Measurements from ENCODE around the gene GRK1. TPM values are rescaled to one million over a fixed set of nuclear protein-coding genes. Genes with fewer than 3 reads are reported as not detected.

The GRK1 gene
- polyA plus RNA-seq, 1 donor: 0.16 TPM

DNA sequence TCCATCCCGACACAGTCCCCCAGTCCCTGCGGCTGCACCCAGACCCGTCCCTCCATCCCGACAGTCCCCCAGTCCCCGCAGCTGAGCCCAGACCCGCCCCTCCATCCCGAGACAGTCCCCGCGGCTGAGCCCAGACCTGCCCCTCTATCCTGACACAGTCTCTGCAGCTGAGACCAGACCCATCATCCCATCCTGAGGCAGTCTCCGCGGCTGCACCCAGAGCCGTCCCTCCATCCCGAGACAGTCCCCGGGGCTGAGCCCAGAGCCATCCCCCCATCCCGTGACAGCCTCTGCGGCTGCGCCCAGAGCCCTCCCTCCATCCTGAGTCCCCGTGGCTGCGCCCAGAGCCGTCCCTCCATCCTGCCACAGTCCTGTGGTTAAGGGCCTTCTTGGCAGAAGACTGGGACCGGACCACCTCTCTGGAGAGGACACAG lies 63.3 kb downstream of the GRK1 start:
- H3K27ac ChIP-seq (ENCODE audit: low read length): no peak overlapping the region
- H3K27me3 ChIP-seq (ENCODE audit: control insufficient read depth, insufficient read depth, low read length): peaks cover 25% of the 10 kb centered on the region
- peaks cover 15% of the 10 kb centered on the region for H3K9me3 ChIP-seq (ENCODE audit: control insufficient read depth, low read depth, low read length)
- H3K4me3 ChIP-seq (ENCODE audit: low read length): no peak overlapping the region
- DNase-seq: no peak
- H3K36me3 ChIP-seq (ENCODE audit: control insufficient read depth, insufficient read depth, low read length): no peaks in the 10 kb centered on the region
- WGBS (ENCODE audit: insufficient coverage, low lambda C conversion rate): no CpG with 5 or more reads among the region's 21 CpGs
- H3K4me1 ChIP-seq (ENCODE audit: control insufficient read depth, insufficient read depth, low read length): peaks cover 5% of the 10 kb centered on the region

DNA sequence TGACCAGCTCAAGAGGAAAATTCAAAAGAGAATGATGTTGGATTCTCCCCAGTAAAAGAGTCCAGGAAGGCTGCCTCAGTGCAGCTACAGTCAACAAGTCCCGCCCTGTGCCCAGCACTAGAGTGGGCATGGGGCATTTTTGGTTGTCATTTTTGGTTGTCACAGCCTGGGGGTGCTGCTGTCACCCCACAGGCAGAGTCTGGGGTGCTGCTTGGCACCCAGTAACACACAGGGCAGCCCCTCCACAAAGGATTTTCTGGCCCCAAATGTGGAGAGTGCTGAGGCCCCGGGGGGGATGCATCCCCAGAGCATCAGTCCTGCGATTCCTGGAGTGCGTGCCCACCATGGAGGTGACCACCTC lies 63.8 kb downstream of the GRK1 start:
- H3K27ac ChIP-seq (ENCODE audit: low read length): no peak overlapping the region
- no peaks in the 10 kb centered on the region for H3K36me3 ChIP-seq (ENCODE audit: control insufficient read depth, insufficient read depth, low read length)
- peaks cover 25% of the 10 kb centered on the region for H3K27me3 ChIP-seq (ENCODE audit: control insufficient read depth, insufficient read depth, low read length)
- no peak for DNase-seq
- H3K9me3 ChIP-seq (ENCODE audit: control insufficient read depth, low read depth, low read length): peaks cover 15% of the 10 kb centered on the region
- WGBS (ENCODE audit: insufficient coverage, low lambda C conversion rate): no CpG with 5 or more reads among the region's 4 CpGs
- no peak overlapping the region for H3K4me3 ChIP-seq (ENCODE audit: low read length)
- H3K4me1 ChIP-seq (ENCODE audit: control insufficient read depth, insufficient read depth, low read length): peaks cover 5% of the 10 kb centered on the region

DNA sequence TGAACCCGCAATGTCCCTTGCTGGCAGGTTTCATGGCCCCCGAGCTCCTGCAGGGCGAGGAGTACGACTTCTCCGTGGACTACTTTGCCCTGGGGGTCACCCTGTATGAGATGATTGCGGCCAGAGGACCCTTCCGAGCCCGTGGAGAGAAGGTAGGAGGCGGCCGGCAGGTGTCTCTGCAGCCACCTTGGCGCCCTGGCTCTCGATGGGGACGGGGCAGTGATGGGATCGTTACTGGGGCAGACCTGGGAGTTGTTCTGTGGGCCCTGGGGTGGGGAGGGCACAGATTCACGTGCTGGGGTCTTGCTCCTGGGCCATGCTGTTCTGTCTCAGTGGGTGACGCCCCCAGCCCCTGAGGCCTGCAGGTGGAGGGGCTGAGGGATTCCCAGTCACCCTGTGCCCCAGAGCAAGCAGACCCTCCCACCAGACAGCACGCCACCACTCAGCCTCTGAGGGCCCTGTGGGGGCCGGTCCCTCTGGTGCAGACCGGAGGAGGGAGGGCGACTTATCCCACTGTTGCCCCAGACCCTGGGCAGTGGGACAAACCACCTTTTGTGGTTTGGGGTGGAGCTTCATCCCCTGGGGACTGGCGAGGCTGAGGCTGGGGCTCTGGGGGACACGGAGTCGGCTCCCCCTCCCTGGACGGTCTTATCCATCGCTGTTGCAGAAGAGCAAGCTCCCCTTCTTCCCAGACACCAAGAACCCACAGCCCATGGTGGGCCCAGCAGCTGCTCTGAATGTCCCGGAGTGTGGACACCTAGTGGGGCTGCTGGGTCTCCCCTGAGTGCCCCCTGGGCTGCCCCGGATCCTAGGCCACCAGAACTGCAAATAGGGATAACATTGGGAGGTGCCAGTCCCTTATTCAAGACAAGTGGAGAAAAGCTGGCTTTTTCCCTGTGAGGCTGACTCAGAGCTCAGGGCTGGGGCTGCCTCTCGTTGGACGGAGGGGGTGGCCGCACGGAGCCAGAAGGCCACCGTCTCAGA lies 64.5 kb downstream of the GRK1 start:
- Histone ChIP-seq H3K4me3 (ENCODE audit: low read length) (no peak overlapping the region), H3K27me3 (ENCODE audit: control insufficient read depth, insufficient read depth, low read length) (peaks cover 25% of the 10 kb centered on the region), H3K9me3 (ENCODE audit: control insufficient read depth, low read depth, low read length) (peaks cover 12% of the 10 kb centered on the region), H3K36me3 (ENCODE audit: control insufficient read depth, insufficient read depth, low read length) (no peaks in the 10 kb centered on the region), H3K4me1 (ENCODE audit: control insufficient read depth, insufficient read depth, low read length) (peaks cover 6% of the 10 kb centered on the region), H3K27ac (ENCODE audit: low read length) (no peak overlapping the region)
- no peak for DNase-seq
- WGBS (ENCODE audit: insufficient coverage, low lambda C conversion rate): no CpG with 5 or more reads among the region's 32 CpGs

DNA sequence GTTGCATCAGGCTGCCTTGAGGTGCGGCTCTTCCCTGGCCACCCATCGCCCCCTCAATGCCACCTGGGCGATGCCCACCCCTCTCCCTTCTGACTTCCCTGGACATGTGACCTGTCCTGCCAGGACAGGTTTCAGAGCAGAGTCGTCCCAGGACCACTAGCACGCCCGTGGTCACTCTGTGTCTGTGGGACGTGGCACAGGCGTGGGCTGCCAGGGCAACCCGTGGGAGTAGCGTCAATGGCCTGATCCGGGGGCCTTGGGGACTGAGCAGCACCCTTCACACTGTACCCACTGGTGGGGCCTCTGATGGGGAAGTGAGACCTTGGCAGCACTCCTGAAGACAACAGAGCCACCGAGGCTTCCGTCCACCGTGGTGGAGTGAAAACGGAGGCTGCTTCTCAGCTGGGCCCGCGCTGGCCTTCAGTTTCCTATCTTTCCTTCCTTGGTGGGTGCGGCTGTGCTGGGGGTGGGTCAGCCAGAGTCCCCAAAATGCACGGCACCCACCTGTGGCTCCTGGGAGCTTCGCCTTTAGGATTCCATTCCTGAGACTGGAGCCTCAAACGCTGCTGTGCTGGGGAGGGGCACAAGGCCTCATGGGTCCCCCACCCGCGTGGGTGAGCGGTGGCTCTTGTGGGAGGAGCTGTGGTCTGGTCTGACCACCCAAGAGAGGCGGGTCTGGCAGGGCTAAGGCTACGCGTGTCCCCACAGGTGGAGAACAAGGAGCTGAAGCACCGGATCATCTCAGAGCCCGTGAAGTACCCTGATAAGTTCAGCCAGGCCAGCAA lies 65.3 kb downstream of the GRK1 start:
- no peak overlapping the region for H3K27ac ChIP-seq (ENCODE audit: low read length)
- H3K4me1 ChIP-seq (ENCODE audit: control insufficient read depth, insufficient read depth, low read length): peaks cover 5% of the 10 kb centered on the region
- peaks cover 25% of the 10 kb centered on the region for H3K27me3 ChIP-seq (ENCODE audit: control insufficient read depth, insufficient read depth, low read length)
- H3K4me3 ChIP-seq (ENCODE audit: low read length): no peak overlapping the region
- DNase-seq: no peak
- peaks cover 3% of the 10 kb centered on the region for H3K9me3 ChIP-seq (ENCODE audit: control insufficient read depth, low read depth, low read length)
- no peaks in the 10 kb centered on the region for H3K36me3 ChIP-seq (ENCODE audit: control insufficient read depth, insufficient read depth, low read length)
- WGBS (ENCODE audit: insufficient coverage, low lambda C conversion rate): no CpG with 5 or more reads among the region's 29 CpGs

DNA sequence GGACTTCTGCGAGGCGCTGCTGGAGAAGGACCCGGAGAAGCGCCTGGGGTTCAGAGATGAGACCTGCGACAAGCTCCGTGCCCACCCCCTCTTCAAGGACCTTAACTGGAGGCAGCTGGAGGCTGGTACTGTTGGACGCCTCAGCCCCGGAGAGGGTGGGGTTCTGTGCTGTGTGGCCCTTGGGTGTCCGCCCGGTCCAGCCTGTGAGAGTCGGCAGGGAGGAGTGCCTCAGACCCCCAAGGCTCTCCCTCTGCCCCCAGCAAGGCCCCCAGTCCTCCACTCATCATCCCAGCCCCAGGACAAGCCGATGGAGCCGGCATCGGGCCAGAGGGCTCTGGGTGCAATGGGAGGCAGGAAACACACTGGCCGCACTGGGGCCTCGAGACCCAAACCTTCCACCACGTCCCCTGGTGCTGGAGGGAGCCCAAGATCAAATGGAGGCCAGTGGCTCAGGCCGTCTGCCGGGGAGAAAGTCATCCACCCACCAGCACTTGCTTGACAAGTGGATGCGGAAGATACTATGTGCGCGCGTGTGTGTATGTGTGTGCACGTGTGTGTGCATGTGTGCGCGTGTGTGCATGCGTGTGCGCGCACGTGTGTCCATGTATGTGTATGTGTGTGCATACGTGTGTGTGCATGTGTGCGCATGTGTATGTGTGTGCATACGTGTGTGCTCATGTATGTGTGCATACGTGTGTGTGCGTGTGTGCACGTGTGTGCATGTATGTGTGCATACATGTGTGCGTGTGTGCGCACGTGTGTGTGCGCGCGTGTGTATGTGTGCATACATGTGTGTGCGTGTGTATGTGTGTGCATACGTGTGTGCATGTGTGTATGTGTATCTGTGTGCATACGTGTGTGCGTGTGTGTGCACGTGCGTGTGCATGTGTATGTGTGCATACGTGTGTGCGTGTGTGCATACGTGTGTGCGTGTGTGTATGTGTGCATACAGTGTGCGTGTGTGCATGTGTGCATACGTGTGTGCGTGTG lies 66.2 kb downstream of the GRK1 start:
- H3K27me3 ChIP-seq (ENCODE audit: control insufficient read depth, insufficient read depth, low read length): peaks cover 25% of the 10 kb centered on the region
- H3K36me3 ChIP-seq (ENCODE audit: control insufficient read depth, insufficient read depth, low read length): no peaks in the 10 kb centered on the region
- H3K27ac ChIP-seq (ENCODE audit: low read length): no peak overlapping the region
- H3K4me1 ChIP-seq (ENCODE audit: control insufficient read depth, insufficient read depth, low read length): peaks cover 5% of the 10 kb centered on the region
- 100% methylated on average over 1 of the region's 55 CpGs for WGBS (ENCODE audit: insufficient coverage, low lambda C conversion rate)
- DNase-seq: no peak
- no peak overlapping the region for H3K4me3 ChIP-seq (ENCODE audit: low read length)
- H3K9me3 ChIP-seq (ENCODE audit: control insufficient read depth, low read depth, low read length): peaks cover 3% of the 10 kb centered on the region

DNA sequence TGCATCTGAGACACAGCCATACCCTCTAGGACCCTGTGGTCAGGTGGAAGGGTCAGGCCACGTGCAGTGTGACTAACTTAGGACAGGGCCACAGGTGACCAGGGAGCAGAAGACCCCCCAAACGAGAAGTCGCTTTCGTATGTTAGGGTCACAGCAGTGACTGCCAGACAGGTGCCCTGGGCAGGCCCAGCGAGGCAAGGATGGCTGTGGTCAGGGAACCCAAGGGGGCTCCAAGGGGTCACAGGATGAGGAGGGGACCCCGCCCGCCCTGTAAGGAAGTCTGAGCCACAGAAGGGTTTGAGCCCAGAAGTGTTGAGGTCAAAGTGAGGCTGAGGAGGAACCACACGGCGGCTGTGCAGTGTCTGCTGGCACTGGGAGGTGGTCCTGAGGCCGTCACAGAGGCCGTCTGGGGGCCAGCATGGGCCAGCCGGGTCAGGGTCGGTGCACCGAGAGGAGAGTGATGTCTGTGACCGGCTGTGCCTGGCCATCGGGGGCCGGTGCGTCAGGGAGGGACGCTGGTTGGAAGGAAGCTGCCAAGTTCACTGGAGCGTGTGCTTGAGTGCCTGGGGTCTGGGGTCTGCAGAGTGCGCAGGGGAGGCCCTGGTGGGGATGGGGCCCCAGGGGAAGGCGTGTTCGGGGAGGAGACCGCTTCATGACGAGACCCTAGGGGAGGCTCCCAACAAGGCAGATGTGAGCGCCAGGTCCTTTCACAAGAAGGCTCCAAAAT lies 67.2 kb downstream of the GRK1 start:
- Histone ChIP-seq H3K27me3 (ENCODE audit: control insufficient read depth, insufficient read depth, low read length) (peaks cover 16% of the 10 kb centered on the region), H3K4me3 (ENCODE audit: low read length) (no peak overlapping the region), H3K4me1 (ENCODE audit: control insufficient read depth, insufficient read depth, low read length) (peaks cover 5% of the 10 kb centered on the region), H3K27ac (ENCODE audit: low read length) (no peak overlapping the region), H3K36me3 (ENCODE audit: control insufficient read depth, insufficient read depth, low read length) (no peaks in the 10 kb centered on the region), H3K9me3 (ENCODE audit: control insufficient read depth, low read depth, low read length) (no peaks in the 10 kb centered on the region)
- no peak for DNase-seq
- WGBS (ENCODE audit: insufficient coverage, low lambda C conversion rate): 100% methylated on average over 1 of the region's 26 CpGs

DNA sequence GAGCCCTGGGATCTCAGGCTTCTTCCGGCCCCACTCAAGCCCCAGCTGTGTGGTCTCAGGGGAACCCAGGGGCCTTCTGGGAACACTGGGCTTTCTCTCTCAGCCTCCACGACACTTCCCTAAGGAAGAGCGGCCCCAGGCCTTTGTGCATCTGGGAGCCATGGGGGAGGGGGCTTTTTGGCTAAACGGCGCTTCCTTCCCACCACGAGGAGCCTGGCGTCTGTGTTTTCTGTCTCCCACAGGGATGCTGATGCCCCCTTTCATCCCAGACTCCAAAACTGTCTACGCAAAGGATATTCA lies 67.8 kb downstream of the GRK1 start:
- no peak overlapping the region for H3K27ac ChIP-seq (ENCODE audit: low read length)
- DNase-seq: no peak
- no peak overlapping the region for H3K4me3 ChIP-seq (ENCODE audit: low read length)
- H3K4me1 ChIP-seq (ENCODE audit: control insufficient read depth, insufficient read depth, low read length): peaks cover 5% of the 10 kb centered on the region
- no peaks in the 10 kb centered on the region for H3K36me3 ChIP-seq (ENCODE audit: control insufficient read depth, insufficient read depth, low read length)
- H3K27me3 ChIP-seq (ENCODE audit: control insufficient read depth, insufficient read depth, low read length): peaks cover 10% of the 10 kb centered on the region
- WGBS (ENCODE audit: insufficient coverage, low lambda C conversion rate): no CpG with 5 or more reads among the region's 8 CpGs
- no peaks in the 10 kb centered on the region for H3K9me3 ChIP-seq (ENCODE audit: control insufficient read depth, low read depth, low read length)

DNA sequence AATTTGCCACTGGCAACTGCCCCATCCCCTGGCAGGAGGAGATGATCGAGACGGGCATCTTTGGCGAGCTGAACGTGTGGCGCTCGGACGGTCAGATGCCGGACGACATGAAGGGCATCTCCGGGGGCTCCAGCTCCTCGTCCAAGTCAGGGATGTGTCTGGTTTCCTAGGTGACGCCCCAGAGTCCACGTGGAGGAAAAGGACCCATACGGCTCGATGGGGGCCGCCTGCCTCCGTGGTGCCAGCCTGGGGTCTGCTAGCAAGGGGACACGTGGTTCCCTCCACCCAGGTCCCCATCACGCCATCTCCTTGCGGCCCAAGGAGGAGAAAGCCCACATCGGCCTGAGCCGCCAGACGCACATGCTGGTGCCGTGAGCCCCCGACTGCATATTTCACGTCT lies 68.2 kb downstream of the GRK1 start:
- no peak for DNase-seq
- Histone ChIP-seq H3K27me3 (ENCODE audit: control insufficient read depth, insufficient read depth, low read length) (peaks cover 9% of the 10 kb centered on the region), H3K4me3 (ENCODE audit: low read length) (no peak overlapping the region), H3K9me3 (ENCODE audit: control insufficient read depth, low read depth, low read length) (no peaks in the 10 kb centered on the region), H3K4me1 (ENCODE audit: control insufficient read depth, insufficient read depth, low read length) (peaks cover 5% of the 10 kb centered on the region), H3K36me3 (ENCODE audit: control insufficient read depth, insufficient read depth, low read length) (no peaks in the 10 kb centered on the region), H3K27ac (ENCODE audit: low read length) (no peak overlapping the region)
- no CpG with 5 or more reads among the region's 26 CpGs for WGBS (ENCODE audit: insufficient coverage, low lambda C conversion rate)

DNA sequence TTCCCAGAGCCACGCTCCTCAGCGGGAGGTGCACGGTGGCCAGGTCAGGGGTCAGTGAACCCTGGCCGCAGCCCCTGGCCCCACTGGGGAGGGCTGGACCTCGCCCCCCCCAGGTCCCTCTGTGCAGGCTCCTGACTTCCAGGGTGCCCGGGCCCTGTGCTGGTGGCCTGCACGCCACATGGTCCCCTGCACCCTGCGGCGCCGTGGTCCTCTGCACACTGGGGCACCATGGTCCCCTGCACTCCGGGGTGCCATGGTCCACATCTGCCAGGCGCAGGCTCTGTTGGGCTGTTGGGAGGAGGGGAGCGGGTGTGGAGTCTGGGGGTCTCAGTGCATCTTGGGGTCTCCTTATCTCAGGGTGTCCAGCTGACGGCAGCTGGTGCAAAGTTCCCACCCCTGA lies 68.7 kb downstream of the GRK1 start:
- no peaks in the 10 kb centered on the region for H3K9me3 ChIP-seq (ENCODE audit: control insufficient read depth, low read depth, low read length)
- H3K36me3 ChIP-seq (ENCODE audit: control insufficient read depth, insufficient read depth, low read length): no peaks in the 10 kb centered on the region
- peaks cover 5% of the 10 kb centered on the region for H3K27me3 ChIP-seq (ENCODE audit: control insufficient read depth, insufficient read depth, low read length)
- no peak overlapping the region for H3K27ac ChIP-seq (ENCODE audit: low read length)
- H3K4me1 ChIP-seq (ENCODE audit: control insufficient read depth, insufficient read depth, low read length): peaks cover 5% of the 10 kb centered on the region
- no peak overlapping the region for H3K4me3 ChIP-seq (ENCODE audit: low read length)
- WGBS (ENCODE audit: insufficient coverage, low lambda C conversion rate): no CpG with 5 or more reads among the region's 14 CpGs
- no peak for DNase-seq
